Endothelial cell (in vitro differentiated cells): ENCODE data around the gene PIK3CA. TPM values are rescaled to one million over a fixed set of nuclear protein-coding genes. Genes with fewer than 3 reads are reported as not detected.

Source experiments
- DNase-seq: peaks from one replicate; pipeline ENCODE4 v3.0.0; 2021; ENCODE audit warnings: low spot score
- H3K27ac Mint-ChIP-seq: one replicate; pipeline ENCODE4 v1.8.0; 2021; ENCODE audit warnings: mixed read lengths, inconsistent platforms; ENCODE audit not compliant: unreplicated experiment
- H3K27me3 Mint-ChIP-seq: one replicate; pipeline ENCODE4 v1.8.0; 2021; ENCODE audit warnings: mild to moderate bottlenecking, moderate library complexity, mixed read lengths, inconsistent platforms; ENCODE audit not compliant: unreplicated experiment
- H3K36me3 Mint-ChIP-seq: one replicate; pipeline ENCODE4 v1.8.0; 2021; ENCODE audit warnings: mild to moderate bottlenecking, low read depth, mixed read lengths, inconsistent platforms; ENCODE audit not compliant: unreplicated experiment
- H3K4me1 Mint-ChIP-seq: one replicate; pipeline ENCODE4 v1.8.0; 2021; ENCODE audit warnings: mild to moderate bottlenecking, mixed read lengths, inconsistent platforms; ENCODE audit not compliant: unreplicated experiment
- H3K4me3 Mint-ChIP-seq: one replicate; pipeline ENCODE4 v1.8.0; 2021; ENCODE audit warnings: mild to moderate bottlenecking, mixed read lengths, inconsistent platforms; ENCODE audit not compliant: unreplicated experiment
- H3K9me3 Mint-ChIP-seq: one replicate; pipeline ENCODE4 v1.8.0; 2021; ENCODE audit warnings: mixed read lengths, inconsistent platforms; ENCODE audit not compliant: unreplicated experiment
- CTCF ChIP-seq: fragments of 200-600 bp; sonication (generic); IDR thresholded peaks from one replicate; pipeline ENCODE4 v1.5.0; 2021; ENCODE audit warnings: antibody characterized with exemption; ENCODE audit not compliant: unreplicated experiment
- total RNA-seq: library from RNA; stranded (reverse); fragmentation: NEBNext Ultra II Directional; extraction: Animal tissue kit (Norgen Biotek cat#: 25700); gene quantifications from one replicate; pipeline ENCODE4 v1.2.1, GENCODE V29; 2021; ENCODE audit not compliant: unreplicated experiment

Gene PIK3CA
- total RNA-seq, 1 donor from 2014 or later = 26.7 TPM

- no peak overlapping the region for H3K27ac Mint-ChIP-seq
- no peak for TF ChIP-seq CTCF
- H3K9me3 Mint-ChIP-seq = peaks cover 5% of the 10 kb centered on the region
- DNase-seq = no peak
- H3K4me3 Mint-ChIP-seq = no peak overlapping the region
- peaks cover 7% of the 10 kb centered on the region for H3K36me3 Mint-ChIP-seq
- H3K4me1 Mint-ChIP-seq = peaks cover 42% of the 10 kb centered on the region
- H3K27me3 Mint-ChIP-seq = peaks cover 6% of the 10 kb centered on the region
Measured at GRCh38 chr3:179265092-179265491, 116.9 kb downstream of the PIK3CA start.

- peaks cover 40% of the 10 kb centered on the region for H3K4me1 Mint-ChIP-seq
- no peaks in the 10 kb centered on the region for H3K9me3 Mint-ChIP-seq
- no peak overlapping the region for H3K27ac Mint-ChIP-seq
- no peaks in the 10 kb centered on the region for H3K27me3 Mint-ChIP-seq
- no peak for TF ChIP-seq CTCF
- no peak for DNase-seq
- H3K4me3 Mint-ChIP-seq = no peak overlapping the region
- H3K36me3 Mint-ChIP-seq = peaks cover under 1% of the 10 kb centered on the region
Measured at GRCh38 chr3:179265875-179266274, 117.7 kb downstream of the PIK3CA start.

GRCh38 chr3:179266701-179267211 is 118.6 kb downstream of the PIK3CA start:
- Mint-ChIP-seq H3K27me3 (no peaks in the 10 kb centered on the region), H3K36me3 (no peaks in the 10 kb centered on the region), H3K9me3 (no peaks in the 10 kb centered on the region), H3K4me1 (peaks cover 37% of the 10 kb centered on the region), H3K27ac (peak overlapping the region; percentile 68), H3K4me3 (peak overlapping the region; percentile 51)
- TF ChIP-seq CTCF = no peak
- peak; percentile 32 for DNase-seq

GRCh38 chr3:179268400-179269051 is 120.4 kb downstream of the PIK3CA start:
- peak overlapping the region; percentile 58 for H3K27ac Mint-ChIP-seq

More at GRCh38 chr3:179268400-179269051, 120.4 kb downstream of the PIK3CA start:
- Mint-ChIP-seq H3K36me3 (no peaks in the 10 kb centered on the region), H3K27me3 (no peaks in the 10 kb centered on the region), H3K9me3 (no peaks in the 10 kb centered on the region), H3K4me1 (peaks cover 37% of the 10 kb centered on the region), H3K4me3 (no peak overlapping the region)
- DNase-seq = no peak
- TF ChIP-seq CTCF = no peak
